Cardiac muscle cell (in vitro differentiated cells and primary cell): ENCODE measurements around the gene COL18A1. TPM values are rescaled to one million over a fixed set of nuclear protein-coding genes. Genes with fewer than 3 reads are reported as not detected.
A peak's percentile ranks its signal among the peaks of the same experiment; 100 is the strongest.

Experiments
- DNase-seq, 2 donors: peaks; one replicate each; pipeline versions ENCODE4 v3.0.0 to v3.0.0-alpha.2; 2010 to 2017; ENCODE audit warnings: low read depth in 1 of 2, low spot score in 1 of 2
- H3K27ac ChIP-seq: fragments of 200-600 bp; sonication (generic); 2 replicates; pipeline ENCODE4 v1.5.1; 2016
- H3K27me3 ChIP-seq: fragments of 200-600 bp; sonication (generic); 2 replicates; pipeline ENCODE4 v1.6.0; 2016; ENCODE audit warnings: control low read depth
- H3K36me3 ChIP-seq: fragments of 200-600 bp; sonication (generic); 2 replicates; pipeline ENCODE4 v1.5.1; 2016; ENCODE audit warnings: control low read depth
- H3K4me1 ChIP-seq: fragments of 200-600 bp; sonication (generic); 2 replicates; pipeline ENCODE4 v1.8.1; 2017; ENCODE audit warnings: low read depth, mild to moderate bottlenecking, mixed run types
- H3K4me3 ChIP-seq: fragments of 200-600 bp; sonication (generic); 2 replicates; pipeline ENCODE4 v1.5.1; 2016; ENCODE audit warnings: mild to moderate bottlenecking
- H3K9me3 ChIP-seq: fragments of 200-600 bp; sonication (generic); 2 replicates; pipeline ENCODE4 v1.5.1; 2017; ENCODE audit warnings: low read depth, mild to moderate bottlenecking, control low read depth
- polyA plus RNA-seq: library from polyadenylated mRNA; unstranded; fragments of >200 nt; fragmentation: Nextera tagmentation; extraction: Ambion mirVana; gene quantifications from 2 replicates; pipeline ENCODE4 v1.2.1, GENCODE V29; 2016
- total RNA-seq: library from RNA; depleted of rRNA; stranded (reverse); fragments of >200 nt; gene quantifications from 2 replicates; pipeline ENCODE4 v1.2.3, GENCODE V29; 2016
- TF ChIP-seq, protein P1 (sequence below): IDR thresholded peaks from 2 replicates; pipeline ENCODE4 v1.5.1; 2012; ENCODE audit warnings: low read depth, mild to moderate bottlenecking, low read length

COL18A1 gene
- total and polyA plus RNA-seq, 2 experiments from 2014 or later = 407 to 1,182 TPM

DNA sequence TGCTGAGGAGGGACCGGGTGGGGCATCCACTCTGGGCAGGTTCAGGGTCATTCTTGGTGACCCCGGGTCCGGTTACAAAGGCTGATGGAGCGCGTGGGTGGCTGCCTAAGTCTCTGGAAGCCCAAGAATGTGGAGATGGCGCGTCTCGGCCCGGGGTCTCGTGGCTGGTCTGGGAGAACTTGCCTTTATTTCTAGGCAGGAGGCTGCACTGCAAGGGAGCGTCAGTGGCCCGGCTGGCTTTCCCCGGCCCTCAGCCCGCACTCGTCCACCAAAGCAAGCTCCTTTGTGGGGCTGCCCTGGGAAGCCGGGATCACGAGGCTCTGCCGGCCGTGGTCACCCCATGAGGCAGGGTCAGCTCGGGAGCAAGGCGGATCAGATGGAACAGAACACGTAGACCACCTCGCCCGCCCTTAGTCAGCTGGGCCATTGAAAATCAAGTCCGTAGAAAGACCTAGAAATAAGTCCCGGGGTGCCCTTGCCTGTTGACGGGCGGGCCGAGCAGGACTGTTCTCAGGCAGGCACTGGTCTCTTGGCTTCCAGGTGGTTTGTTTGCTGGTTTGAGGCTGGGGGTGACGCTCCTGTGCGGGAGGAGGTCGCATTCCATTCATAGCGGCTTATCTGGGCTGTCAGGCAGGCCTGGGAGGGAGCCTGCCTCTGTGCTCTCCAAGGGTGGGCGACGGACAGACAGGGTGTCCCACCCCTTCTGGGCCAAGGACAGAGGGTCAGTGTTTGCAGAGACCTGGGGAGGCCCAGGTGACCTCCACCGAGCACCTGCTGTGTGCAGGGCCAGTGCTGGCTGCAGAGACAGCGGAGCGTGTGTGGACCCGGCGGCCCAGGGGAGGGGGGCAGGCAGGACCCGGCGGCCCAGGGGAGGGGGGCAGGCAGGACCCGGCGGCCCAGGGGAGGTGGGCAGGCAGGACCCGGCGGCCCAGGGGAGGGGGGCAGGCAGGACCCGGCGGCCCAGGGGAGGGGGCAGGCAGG lies 25.8 kb downstream of the COL18A1 start:
- peak in 1 of 2 donors; percentile 85 for DNase-seq
- Histone ChIP-seq H3K36me3 (no peaks in the 10 kb centered on the region), H3K27me3 (no peaks in the 10 kb centered on the region), H3K27ac (peak overlapping the region; percentile 100), H3K4me1 (peaks cover 56% of the 10 kb centered on the region), H3K4me3 (no peak overlapping the region), H3K9me3 (no peaks in the 10 kb centered on the region)
- TF ChIP-seq, protein P1, sequence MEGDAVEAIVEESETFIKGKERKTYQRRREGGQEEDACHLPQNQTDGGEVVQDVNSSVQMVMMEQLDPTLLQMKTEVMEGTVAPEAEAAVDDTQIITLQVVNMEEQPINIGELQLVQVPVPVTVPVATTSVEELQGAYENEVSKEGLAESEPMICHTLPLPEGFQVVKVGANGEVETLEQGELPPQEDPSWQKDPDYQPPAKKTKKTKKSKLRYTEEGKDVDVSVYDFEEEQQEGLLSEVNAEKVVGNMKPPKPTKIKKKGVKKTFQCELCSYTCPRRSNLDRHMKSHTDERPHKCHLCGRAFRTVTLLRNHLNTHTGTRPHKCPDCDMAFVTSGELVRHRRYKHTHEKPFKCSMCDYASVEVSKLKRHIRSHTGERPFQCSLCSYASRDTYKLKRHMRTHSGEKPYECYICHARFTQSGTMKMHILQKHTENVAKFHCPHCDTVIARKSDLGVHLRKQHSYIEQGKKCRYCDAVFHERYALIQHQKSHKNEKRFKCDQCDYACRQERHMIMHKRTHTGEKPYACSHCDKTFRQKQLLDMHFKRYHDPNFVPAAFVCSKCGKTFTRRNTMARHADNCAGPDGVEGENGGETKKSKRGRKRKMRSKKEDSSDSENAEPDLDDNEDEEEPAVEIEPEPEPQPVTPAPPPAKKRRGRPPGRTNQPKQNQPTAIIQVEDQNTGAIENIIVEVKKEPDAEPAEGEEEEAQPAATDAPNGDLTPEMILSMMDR = no peak

DNA sequence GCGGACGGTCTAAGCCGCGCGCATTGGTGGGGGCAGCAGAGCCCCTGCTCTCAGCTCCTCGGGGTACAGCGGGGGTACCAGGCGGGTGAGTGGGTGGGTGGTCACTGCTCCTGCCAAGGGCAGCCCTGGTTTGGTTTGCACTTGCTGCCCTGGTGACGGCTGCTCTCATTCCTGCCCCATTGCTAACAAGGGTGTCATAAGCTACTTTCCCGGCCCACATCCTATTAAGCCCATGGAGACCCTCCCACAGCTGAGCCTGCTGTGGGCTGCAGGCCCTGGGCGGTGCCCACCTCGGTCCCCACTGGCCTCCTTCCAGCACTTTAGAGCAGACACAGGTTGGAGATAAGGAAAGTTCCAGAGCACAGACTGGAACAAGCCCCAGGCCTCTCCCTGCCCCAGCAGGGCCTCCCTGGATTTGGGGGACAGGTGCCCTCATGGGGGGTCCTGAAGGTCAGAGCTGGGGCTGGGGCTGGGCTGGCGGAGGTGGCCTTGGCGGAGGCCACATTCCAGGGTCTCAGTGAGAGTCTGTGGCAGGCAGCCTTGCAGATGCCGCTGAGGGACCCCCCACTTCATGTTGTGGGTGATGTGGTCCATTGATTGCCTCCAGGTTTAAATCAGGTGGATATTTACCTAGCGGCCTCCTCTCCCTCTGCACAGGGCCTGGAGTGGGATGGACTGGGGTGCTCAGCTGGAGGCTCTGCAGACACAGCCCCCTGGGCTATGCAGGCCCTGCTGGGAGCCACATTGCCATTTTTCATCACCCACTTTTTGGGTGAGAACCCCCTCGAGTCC lies 27.0 kb downstream of the COL18A1 start:
- Histone ChIP-seq H3K27me3 (no peaks in the 10 kb centered on the region), H3K27ac (peak overlapping the region; percentile 100), H3K4me3 (no peak overlapping the region), H3K36me3 (no peaks in the 10 kb centered on the region), H3K9me3 (no peaks in the 10 kb centered on the region), H3K4me1 (peaks cover 50% of the 10 kb centered on the region)
- TF ChIP-seq, protein P1 = no peak
- DNase-seq = no peak

DNA sequence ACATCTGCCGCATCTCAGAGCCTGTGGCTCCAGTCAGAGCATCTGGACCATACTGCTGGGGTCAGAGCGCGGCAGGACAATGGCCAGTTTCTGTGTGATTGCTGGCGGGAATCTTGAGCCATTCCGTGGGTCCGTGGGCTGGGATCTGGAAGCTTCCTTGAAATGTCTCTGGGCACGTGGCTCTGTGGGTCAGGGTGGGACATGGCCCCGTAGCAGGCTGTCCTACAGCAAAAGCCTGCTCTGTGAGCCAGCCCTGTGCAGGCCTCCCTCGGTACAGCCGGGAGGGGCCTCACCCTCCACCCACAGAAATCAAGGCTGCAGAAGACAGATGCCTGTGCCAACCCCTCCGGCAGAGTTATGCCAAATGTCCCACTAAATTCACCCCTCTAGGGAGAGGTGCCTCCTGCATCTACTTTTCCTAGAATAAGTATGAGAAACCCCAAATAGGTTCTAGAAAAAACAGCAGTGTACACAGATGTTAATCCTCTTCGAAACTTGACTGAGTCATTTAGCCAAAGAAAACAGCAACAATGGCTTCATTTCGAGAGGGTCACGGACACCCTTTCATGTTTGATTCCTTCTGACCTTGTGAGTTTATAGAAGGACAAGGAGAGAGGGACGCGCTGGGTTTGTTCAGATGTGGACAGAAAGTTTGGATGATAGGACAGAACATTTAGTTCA lies 27.8 kb downstream of the COL18A1 start:
- Histone ChIP-seq H3K27ac (peak overlapping the region; percentile 100), H3K36me3 (no peaks in the 10 kb centered on the region), H3K4me1 (peaks cover 43% of the 10 kb centered on the region), H3K4me3 (no peak overlapping the region), H3K9me3 (no peaks in the 10 kb centered on the region), H3K27me3 (no peaks in the 10 kb centered on the region)
- TF ChIP-seq, protein P1 = no peak
- DNase-seq = no peak

DNA sequence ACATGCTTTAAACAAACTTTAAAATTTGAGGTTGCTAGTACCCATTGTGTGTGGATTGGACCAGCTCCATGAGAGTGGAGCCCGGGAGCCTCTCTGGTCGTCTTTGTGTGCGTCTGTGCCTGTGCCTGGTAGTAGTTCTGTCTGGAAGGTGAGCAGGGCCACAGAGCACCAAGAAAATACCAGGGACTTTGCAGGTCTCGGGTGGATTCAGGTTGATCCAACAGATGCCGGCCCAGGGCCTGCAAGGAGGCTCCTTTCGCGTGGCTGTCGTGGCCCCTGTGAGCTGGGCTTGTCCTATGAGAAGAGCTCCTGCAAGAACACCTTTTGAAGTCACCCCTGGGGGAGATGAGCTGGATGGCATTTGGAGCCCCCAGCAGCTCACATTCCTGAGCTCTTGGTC lies 28.3 kb downstream of the COL18A1 start:
- Histone ChIP-seq H3K4me3 (no peak overlapping the region), H3K27ac (peak overlapping the region; percentile 100), H3K36me3 (no peaks in the 10 kb centered on the region), H3K4me1 (peaks cover 42% of the 10 kb centered on the region), H3K27me3 (no peaks in the 10 kb centered on the region), H3K9me3 (no peaks in the 10 kb centered on the region)
- TF ChIP-seq, protein P1 = no peak
- no peak for DNase-seq
